SKM-1 treated with dmso at 0.1 percent for 144 hours (cell line): ENCODE results near the gene RAX2.
"Not testable (repeated sequence)": the region's sequence is repeated elsewhere in the genome, so short reads cannot be mapped to it uniquely, and the experiment has no call there.

Experiments used
- DNase-seq: peaks from one replicate; lab custom pipeline; 2025; ENCODE audit not compliant: unreplicated experiment; lab: John Stamatoyannopoulos, UW

Gene RAX2

GRCh38 chr19:3771906-3772455 lies at the start of gene RAX2:
TSS of gene RAX2 (minus strand) at chr19:3772228. CDS start at chr19:3771742, 486 bp downstream.
- DNase-seq = no peak

- DNase-seq = no peak
These were observed 49.1 kb upstream of the RAX2 start for GRCh38 chr19:3821156-3821555.

- no peak for DNase-seq
These were observed 48.0 kb upstream of the RAX2 start for GRCh38 chr19:3819989-3820388.

GRCh38 chr19:3818918-3819317 lies 46.9 kb upstream of the RAX2 start:
- DNase-seq = no peak

- DNase-seq = no peak
These were observed 46.4 kb upstream of the RAX2 start for GRCh38 chr19:3818466-3818865.

- no peak for DNase-seq
These were observed 45.7 kb upstream of the RAX2 start for GRCh38 chr19:3817761-3818160.

GRCh38 chr19:3816566-3817218 lies 44.7 kb upstream of the RAX2 start:
- DNase-seq = no peak

- DNase-seq = not testable (repeated sequence)
These were observed 44.1 kb upstream of the RAX2 start for GRCh38 chr19:3816148-3816547.

- DNase-seq = no peak
These were observed 42.6 kb upstream of the RAX2 start for GRCh38 chr19:3814648-3815047.

- DNase-seq = no peak
These were observed 41.7 kb upstream of the RAX2 start for GRCh38 chr19:3813473-3814392.

GRCh38 chr19:3810708-3811355 lies 38.8 kb upstream of the RAX2 start:
- no peak for DNase-seq

GRCh38 chr19:3809881-3810707 lies 38.1 kb upstream of the RAX2 start:
- no peak for DNase-seq

- DNase-seq = no peak
These were observed 36.6 kb upstream of the RAX2 start for GRCh38 chr19:3808420-3809143.

GRCh38 chr19:3807574-3808354 lies 35.7 kb upstream of the RAX2 start:
- no peak for DNase-seq

GRCh38 chr19:3807131-3807480 lies 35.1 kb upstream of the RAX2 start:
- no peak for DNase-seq

- no peak for DNase-seq
These were observed 33.8 kb upstream of the RAX2 start for GRCh38 chr19:3805859-3806258.

- no peak for DNase-seq
These were observed 32.4 kb upstream of the RAX2 start for GRCh38 chr19:3804429-3804828.

GRCh38 chr19:3803986-3804385 lies 32.0 kb upstream of the RAX2 start:
- no peak for DNase-seq
